Astrocyte of the hippocampus (primary cell): ENCODE data around the gene DNAJC22.
"Not testable (repeated sequence)": the region's sequence is repeated elsewhere in the genome, so short reads cannot be mapped to it uniquely, and the experiment has no call there.

Experiments used
- DNase-seq: peaks from one replicate; pipeline ENCODE4 v3.0.0; 2011; ENCODE audit warnings: low read depth, low spot score

DNAJC22 gene

DNA sequence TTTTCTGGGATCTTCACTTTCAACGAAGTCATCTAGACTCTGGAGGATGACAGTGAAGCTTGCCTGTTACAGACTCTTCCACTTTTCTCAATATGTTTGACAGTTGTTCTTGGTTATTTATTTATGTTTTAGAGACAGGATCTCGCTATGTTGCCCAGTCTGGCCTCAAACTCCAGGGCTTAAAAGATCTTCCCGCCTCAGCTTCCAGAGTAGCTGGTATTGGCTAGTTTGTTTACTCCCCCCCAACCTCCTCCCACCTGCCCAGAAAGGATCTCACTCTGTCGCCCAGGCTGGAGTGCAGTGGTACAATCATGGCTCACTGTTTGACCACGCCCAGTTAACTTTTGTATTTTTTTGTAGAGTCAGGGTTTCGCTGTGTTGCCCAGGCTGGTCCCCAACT, 23.9 kb downstream of the DNAJC22 start:
- DNase-seq = no peak

- DNase-seq = no peak
Observed at GRCh38 chr12:49375406-49375805, 28.7 kb downstream of the DNAJC22 start.

DNA sequence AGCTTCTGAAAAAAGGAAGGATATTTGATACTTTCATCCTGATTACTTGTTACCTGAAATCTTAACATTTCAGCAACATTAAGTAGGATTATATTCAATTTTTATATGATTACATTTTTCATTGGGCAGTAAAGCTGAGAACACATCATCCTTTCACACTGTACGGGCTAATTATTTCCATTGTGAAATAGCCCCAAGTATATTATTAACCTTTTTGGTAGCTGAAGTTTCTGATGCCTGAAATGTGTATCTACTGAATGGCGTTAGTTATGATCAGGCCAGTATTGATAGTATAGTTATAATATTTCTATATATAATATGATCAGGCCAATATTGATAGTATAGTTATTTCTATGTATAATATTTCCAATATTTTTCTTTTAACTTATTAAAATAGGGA, 30.7 kb downstream of the DNAJC22 start:
- no peak for DNase-seq

DNA sequence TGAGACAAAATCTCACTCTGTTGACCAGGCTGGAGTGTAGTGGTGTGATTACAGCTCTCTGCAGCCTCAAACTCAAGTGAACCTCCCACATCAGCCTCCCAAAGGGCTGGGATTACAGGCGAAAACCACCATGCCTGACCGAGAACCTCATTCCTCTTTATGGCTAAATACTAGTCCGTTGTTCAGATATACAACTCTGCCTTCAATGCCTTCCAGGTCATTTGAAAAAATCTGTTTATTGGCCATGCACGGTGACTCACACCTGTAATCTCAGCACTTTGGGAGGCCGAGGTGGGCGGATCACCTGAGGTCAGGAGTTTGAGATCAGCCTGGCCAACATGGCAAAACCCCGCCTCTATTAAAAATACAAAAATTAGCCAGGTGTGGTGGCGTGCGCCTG, 33.5 kb downstream of the DNAJC22 start:
- DNase-seq = not testable (repeated sequence)

DNA sequence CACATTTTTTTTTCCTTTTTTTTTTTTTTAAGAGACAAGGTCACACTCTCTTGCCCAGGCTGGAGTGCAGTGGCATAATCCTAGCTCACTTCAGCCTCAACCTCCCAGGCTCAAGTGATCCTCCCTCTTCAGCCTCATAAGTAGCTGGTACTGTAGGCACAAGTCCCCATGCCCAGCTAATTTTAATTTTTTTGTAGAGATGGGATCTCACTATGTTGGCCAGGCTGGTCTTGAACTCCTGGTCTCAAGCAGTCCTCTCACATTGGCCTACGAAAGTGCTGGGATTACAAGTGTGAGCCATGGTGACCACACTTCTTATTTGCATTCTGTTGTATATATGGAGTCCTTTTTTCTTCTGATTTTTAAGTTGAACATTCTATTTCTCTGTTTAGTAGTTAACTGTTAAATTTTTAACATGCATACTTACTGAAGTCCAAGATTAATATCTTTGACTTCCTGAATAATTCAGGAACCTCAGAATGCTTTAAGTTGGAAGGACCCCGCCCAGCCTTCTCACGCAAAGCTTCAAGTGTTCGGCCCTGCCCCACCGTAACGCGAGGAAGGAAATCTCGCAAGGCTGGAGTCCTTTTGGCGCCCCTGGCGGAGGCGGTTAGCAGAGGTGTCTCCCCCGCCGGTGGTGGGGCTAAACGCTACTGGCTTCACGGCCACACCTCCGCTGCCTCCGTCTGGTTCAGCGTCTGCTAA, 42.1 kb downstream of the DNAJC22 start:
- no peak for DNase-seq

- no peak for DNase-seq
Observed at GRCh38 chr12:49389387-49389703, 42.7 kb downstream of the DNAJC22 start.

DNA sequence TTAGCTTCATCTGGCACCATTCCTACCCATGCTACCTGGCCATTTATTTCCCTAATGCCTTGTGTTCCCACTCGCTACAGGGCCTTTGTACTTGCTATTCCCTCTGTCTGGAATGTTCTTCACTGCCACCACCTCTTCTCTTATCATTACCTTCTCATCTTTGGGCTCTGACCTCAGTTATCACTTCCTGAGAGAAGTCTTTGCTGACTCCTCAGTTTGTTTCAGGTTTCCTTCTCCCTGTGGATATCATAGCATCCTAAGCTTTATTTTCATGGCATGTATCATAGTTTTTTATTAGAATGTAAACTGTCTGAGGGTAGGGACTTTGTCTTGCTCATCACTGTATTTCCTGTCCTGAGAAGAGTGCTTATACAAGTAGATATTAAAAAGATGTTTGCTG, 50.3 kb downstream of the DNAJC22 start:
- DNase-seq = no peak

DNA sequence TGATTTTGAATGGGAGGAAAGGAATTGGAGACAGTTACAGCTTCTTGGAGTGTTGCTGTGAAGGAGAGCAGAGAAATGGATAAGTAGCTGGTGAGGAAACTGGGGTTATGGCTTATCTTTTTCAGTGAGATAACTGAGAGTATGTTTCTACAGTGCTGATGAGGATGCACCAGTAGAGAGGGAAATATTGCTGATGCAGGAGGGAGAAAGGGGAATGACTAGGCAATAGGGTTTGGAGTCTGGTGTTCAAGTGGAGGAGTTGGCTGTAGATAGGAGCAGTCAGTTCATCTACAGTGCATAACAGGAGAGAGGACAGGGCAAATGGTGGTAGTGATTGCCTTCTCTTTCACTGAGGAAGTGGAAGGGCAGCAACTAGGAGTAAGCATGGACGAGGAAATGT, 53.6 kb downstream of the DNAJC22 start:
- DNase-seq = no peak
